ENCODE data around the gene MLX.
"Not testable (repeated sequence)": the region's sequence is repeated elsewhere in the genome, so short reads cannot be mapped to it uniquely, and the experiment has no call there.

The MLX gene

GRCh38 chr17:42543190-42544079, 23.5 kb upstream of the MLX start:
- in situ Hi-C loops (cut with MboI; ENCODE audit: low sequenced_read_pairs), result no loop called here
- no peak for DNase-seq (ENCODE audit: low spot score in 2 of 2)
- H3K36me3 ChIP-seq (replicated peaks), result peaks cover 31% of the 10 kb centered on the region

DNA sequence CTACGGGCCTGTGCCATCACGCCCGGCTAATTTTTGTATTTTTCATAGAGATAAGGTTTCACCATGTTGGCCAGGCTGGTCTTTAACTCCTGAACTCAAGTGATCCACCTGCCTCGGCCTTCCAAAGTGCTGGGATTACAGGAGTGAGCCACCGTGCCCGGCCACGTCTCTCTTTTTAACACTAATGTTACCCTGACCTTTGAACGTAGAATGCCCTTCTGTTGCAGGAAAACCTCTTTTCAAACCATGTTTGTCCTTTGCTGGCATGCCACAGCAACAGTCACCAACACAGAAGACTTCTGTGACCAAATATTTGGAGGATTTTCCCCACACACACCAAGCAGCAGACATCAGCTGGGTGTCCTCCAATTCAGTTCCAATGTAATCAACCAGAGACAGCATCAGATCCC, 22.0 kb upstream of the MLX start:
- H3K36me3 ChIP-seq (replicated peaks), result peaks cover 18% of the 10 kb centered on the region
- no peaks in the 10 kb centered on the region for H3K27me3 ChIP-seq (ENCODE audit: low read depth)
- no peaks in the 10 kb centered on the region for H3K9me3 ChIP-seq
- DNase-seq (ENCODE audit: low spot score in 2 of 2), result no peak
- H3K4me3 ChIP-seq, result no peak overlapping the region
- in situ Hi-C loops (cut with MboI; ENCODE audit: low sequenced_read_pairs), result no loop called here
- no peaks in the 10 kb centered on the region for H3K4me1 ChIP-seq

More at GRCh38 chr17:42543190-42544079, 23.5 kb upstream of the MLX start:
- H3K4me3 ChIP-seq, result no peak overlapping the region
- no peaks in the 10 kb centered on the region for H3K4me1 ChIP-seq
- no peaks in the 10 kb centered on the region for H3K9me3 ChIP-seq
- no peaks in the 10 kb centered on the region for H3K27me3 ChIP-seq (ENCODE audit: low read depth)

- in situ Hi-C loops (cut with MboI; ENCODE audit: low sequenced_read_pairs); H3K4me1 ChIP-seq: not testable (repeated sequence)
Measured at GRCh38 chr17:42545755-42546505, 21.0 kb upstream of the MLX start.

DNA sequence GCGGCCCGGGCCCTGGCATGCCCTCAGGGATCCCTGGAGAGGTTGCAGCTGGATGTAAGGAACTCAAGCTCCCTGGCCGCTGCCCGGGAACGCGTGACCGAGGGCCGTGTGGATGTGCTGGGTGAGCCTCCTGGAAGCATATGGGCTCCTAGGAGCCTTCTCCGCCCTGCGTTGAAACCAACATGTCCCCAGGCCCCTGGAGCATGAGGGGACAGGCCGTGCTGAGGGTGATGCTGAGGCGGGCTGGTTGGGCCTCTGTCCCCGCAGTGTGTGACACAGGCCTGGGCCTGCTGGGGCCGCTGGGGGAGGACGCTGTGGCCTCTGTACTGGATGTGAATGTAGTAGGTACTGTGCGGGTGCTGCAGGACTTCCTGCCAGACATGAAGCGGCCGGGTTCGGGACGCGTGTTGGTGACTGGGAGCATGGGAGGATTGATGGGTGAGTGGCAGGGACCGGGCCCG, 19.9 kb upstream of the MLX start:
- H3K4me1 ChIP-seq, result no peaks in the 10 kb centered on the region
- no peak for DNase-seq (ENCODE audit: low spot score in 2 of 2)
- in situ Hi-C loops (cut with MboI; ENCODE audit: low sequenced_read_pairs), result no loop called here
- no peaks in the 10 kb centered on the region for H3K27me3 ChIP-seq (ENCODE audit: low read depth)
- peaks cover 13% of the 10 kb centered on the region for H3K36me3 ChIP-seq (replicated peaks)
- H3K4me3 ChIP-seq, result no peak overlapping the region
- H3K9me3 ChIP-seq, result no peaks in the 10 kb centered on the region

More at GRCh38 chr17:42545755-42546505, 21.0 kb upstream of the MLX start:
- not testable (repeated sequence) for H3K27me3 ChIP-seq (ENCODE audit: low read depth); H3K9me3 ChIP-seq; DNase-seq (ENCODE audit: low spot score in 2 of 2); H3K4me3 ChIP-seq
- H3K36me3 ChIP-seq (replicated peaks), result peaks cover 18% of the 10 kb centered on the region

DNA sequence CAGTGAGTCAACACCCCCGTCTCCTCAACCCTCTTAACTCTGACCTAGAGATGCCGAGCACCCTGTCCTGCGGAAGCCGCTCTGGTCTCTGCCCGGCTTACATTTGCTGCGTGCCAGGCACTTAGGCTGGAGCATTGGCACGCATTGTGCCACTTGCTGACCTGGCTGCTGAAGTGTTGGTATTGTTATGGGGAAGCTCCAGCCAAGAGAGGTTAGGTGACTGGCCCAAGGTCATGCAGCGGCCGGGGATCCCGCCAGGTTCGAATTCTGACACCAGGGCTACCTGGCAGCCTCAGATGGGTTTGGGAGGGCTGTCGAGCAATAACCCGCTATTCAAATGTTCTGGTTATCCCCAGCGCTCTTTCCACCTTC, 19.2 kb upstream of the MLX start:
- Histone ChIP-seq H3K4me1 (no peaks in the 10 kb centered on the region), H3K36me3 (replicated peaks) (peaks cover 7% of the 10 kb centered on the region), H3K27me3 (ENCODE audit: low read depth) (no peaks in the 10 kb centered on the region), H3K9me3 (no peaks in the 10 kb centered on the region), H3K4me3 (no peak overlapping the region)
- no peak for DNase-seq (ENCODE audit: low spot score in 2 of 2)
- in situ Hi-C loops (cut with MboI; ENCODE audit: low sequenced_read_pairs), result no loop called here

GRCh38 chr17:42548070-42548837, 18.6 kb upstream of the MLX start:
- in situ Hi-C loops (cut with MboI; ENCODE audit: low sequenced_read_pairs), result no loop called here
- no peaks in the 10 kb centered on the region; the same call in 1 of the 2 replicates for H3K4me1 ChIP-seq
- no peak overlapping the region for H3K4me3 ChIP-seq
- H3K36me3 ChIP-seq (replicated peaks), result peaks cover under 1% of the 10 kb centered on the region
- H3K27me3 ChIP-seq (ENCODE audit: low read depth), result no peaks in the 10 kb centered on the region
- no peak for DNase-seq (ENCODE audit: low spot score in 2 of 2)
- no peaks in the 10 kb centered on the region for H3K9me3 ChIP-seq

- H3K36me3 ChIP-seq (replicated peaks), result no peaks in the 10 kb centered on the region; the same call in 1 of the 2 replicates
- peaks cover 2% of the 10 kb centered on the region; the same call in 1 of the 2 replicates for H3K4me1 ChIP-seq
- in situ Hi-C loops (cut with MboI; ENCODE audit: low sequenced_read_pairs), result no loop called here
- no peaks in the 10 kb centered on the region for H3K9me3 ChIP-seq
- H3K4me3 ChIP-seq, result no peak overlapping the region
- H3K27me3 ChIP-seq (ENCODE audit: low read depth), result no peaks in the 10 kb centered on the region
- no peak for DNase-seq (ENCODE audit: low spot score in 2 of 2)
Measured at GRCh38 chr17:42548993-42549755, 17.7 kb upstream of the MLX start.

- H3K4me1 ChIP-seq; in situ Hi-C loops (cut with MboI; ENCODE audit: low sequenced_read_pairs): not testable (repeated sequence)
Measured at GRCh38 chr17:42552736-42553135, 14.2 kb upstream of the MLX start, which contains the start of gene HSD17B1. HSD17B1 (plus strand) TSS chr17:42552923; CDS start chr17:42552934, 11 bp downstream.

DNA sequence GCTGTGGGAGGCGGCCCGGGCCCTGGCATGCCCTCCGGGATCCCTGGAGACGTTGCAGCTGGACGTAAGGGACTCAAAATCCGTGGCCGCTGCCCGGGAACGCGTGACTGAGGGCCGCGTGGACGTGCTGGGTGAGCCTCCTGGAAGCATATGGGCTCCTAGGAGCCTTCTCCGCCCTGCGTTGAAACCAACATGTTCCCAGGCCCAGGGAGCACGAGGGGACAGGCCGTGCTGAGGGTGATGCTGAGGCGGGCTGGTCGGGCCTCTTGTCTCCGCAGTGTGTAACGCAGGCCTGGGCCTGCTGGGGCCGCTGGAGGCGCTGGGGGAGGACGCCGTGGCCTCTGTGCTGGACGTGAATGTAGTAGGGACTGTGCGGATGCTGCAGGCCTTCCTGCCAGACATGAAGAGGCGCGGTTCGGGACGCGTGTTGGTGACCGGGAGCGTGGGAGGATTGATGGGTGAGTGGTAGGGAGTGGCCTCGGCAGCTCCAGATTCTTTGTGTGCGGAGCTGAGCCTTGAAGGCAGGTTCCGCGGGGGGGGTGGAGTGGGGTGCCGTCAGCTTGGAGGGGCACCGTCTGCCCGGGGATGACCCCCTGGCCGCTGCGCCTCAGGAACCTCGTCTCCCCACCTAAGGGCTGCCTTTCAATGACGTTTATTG, 13.6 kb upstream of the MLX start:
- in situ Hi-C loops (cut with MboI; ENCODE audit: low sequenced_read_pairs), result no loop called here
- peak; percentile 40 to 75 for DNase-seq (ENCODE audit: low spot score in 2 of 2)
- H3K36me3 ChIP-seq (replicated peaks), result no peaks in the 10 kb centered on the region; the same call in 1 of the 2 replicates
- H3K4me1 ChIP-seq, result peaks cover 6% of the 10 kb centered on the region
- peak overlapping the region; percentile 80 for H3K4me3 ChIP-seq
- H3K9me3 ChIP-seq, result no peaks in the 10 kb centered on the region
- H3K27me3 ChIP-seq (ENCODE audit: low read depth), result no peaks in the 10 kb centered on the region

More at GRCh38 chr17:42552736-42553135, 14.2 kb upstream of the MLX start, which contains the start of gene HSD17B1:
- not testable (repeated sequence) for H3K36me3 ChIP-seq (replicated peaks); H3K9me3 ChIP-seq; H3K27me3 ChIP-seq (ENCODE audit: low read depth); DNase-seq (ENCODE audit: low spot score in 2 of 2)
- peak within 1 kb of the TSS; percentile 80 for H3K4me3 ChIP-seq

GRCh38 chr17:42553866-42554249, 13.0 kb upstream of the MLX start:
- no peak for DNase-seq (ENCODE audit: low spot score in 2 of 2)
- no peaks in the 10 kb centered on the region for H3K27me3 ChIP-seq (ENCODE audit: low read depth)
- in situ Hi-C loops (cut with MboI; ENCODE audit: low sequenced_read_pairs), result no loop called here
- H3K36me3 ChIP-seq (replicated peaks), result no peaks in the 10 kb centered on the region; the same call in 1 of the 2 replicates
- no peaks in the 10 kb centered on the region for H3K9me3 ChIP-seq
- peak overlapping the region; percentile 80 for H3K4me3 ChIP-seq
- H3K4me1 ChIP-seq, result peaks cover 6% of the 10 kb centered on the region

GRCh38 chr17:42554250-42555121, 12.4 kb upstream of the MLX start:
- Histone ChIP-seq H3K36me3 (replicated peaks) (no peaks in the 10 kb centered on the region; the same call in 1 of the 2 replicates), H3K27me3 (ENCODE audit: low read depth) (no peaks in the 10 kb centered on the region), H3K4me3 (peak overlapping the region; percentile 80), H3K9me3 (no peaks in the 10 kb centered on the region), H3K4me1 (peaks cover 6% of the 10 kb centered on the region)
- peak; percentile 69 to 93 for DNase-seq (ENCODE audit: low spot score in 2 of 2)
- in situ Hi-C loops (cut with MboI; ENCODE audit: low sequenced_read_pairs), result no loop called here
